Brain microvascular endothelial cell (primary cell): ENCODE measurements around the gene TST.

Experiments used
- DNase-seq: peaks from one replicate; pipeline ENCODE4 v3.0.0-alpha.2; 2020
- H3K27ac ChIP-seq: fragments of 250-450 bp; sonication (Bioruptor Pico); 2 replicates; pipeline ENCODE4 v1.5.1; 2020; ENCODE audit warnings: mild to moderate bottlenecking, moderate library complexity
- H3K27me3 ChIP-seq: fragments of 250-450 bp; sonication (Bioruptor Pico); replicated peaks from 2 replicates; pipeline ENCODE4 v1.5.1; 2020; ENCODE audit warnings: mild to moderate bottlenecking
- H3K36me3 ChIP-seq: fragments of 250-450 bp; sonication (Bioruptor Pico); replicated peaks from 2 replicates; pipeline ENCODE4 v1.5.1; 2020; ENCODE audit warnings: mild to moderate bottlenecking
- H3K4me3 ChIP-seq: 2 replicates; pipeline ENCODE4 v1.5.1; 2011; ENCODE audit warnings: low read depth, mild to moderate bottlenecking, control low read depth, low read length, moderate library complexity
- CTCF ChIP-seq: IDR thresholded peaks from 2 replicates; pipeline ENCODE4 v1.5.1; 2011; ENCODE audit warnings: low read depth, mild to moderate bottlenecking, moderate library complexity, low read length, control low read depth, inconsistent platforms; ENCODE audit errors: missing control alignments
- in situ Hi-C: cut with HindIII; loops from 2 replicates; pipeline ENCODE4 v1.10.0; 2017; ENCODE audit warnings: low sequenced_read_pairs, low pct_ligation_motif_present

TST gene

GRCh38 chr22:37014835-37015586 lies 4.2 kb downstream of the TST start:
- no peak for TF ChIP-seq CTCF
- Histone ChIP-seq H3K27me3 (no peaks in the 10 kb centered on the region), H3K36me3 (peaks cover 6% of the 10 kb centered on the region), H3K27ac (no peak overlapping the region), H3K4me3 (no peak overlapping the region)
- in situ Hi-C loops, result no loop called here
- no peak for DNase-seq

GRCh38 chr22:37014415-37014806 lies 4.8 kb downstream of the TST start:
- TF ChIP-seq CTCF, result no peak
- in situ Hi-C loops, result no loop called here

GRCh38 chr22:37012956-37013355 lies 6.3 kb downstream of the TST start:
- TF ChIP-seq CTCF, result no peak
- Histone ChIP-seq H3K36me3 (peaks cover 4% of the 10 kb centered on the region), H3K4me3 (no peak overlapping the region), H3K27ac (no peak overlapping the region), H3K27me3 (no peaks in the 10 kb centered on the region)
- no peak for DNase-seq
- in situ Hi-C loops, result no loop called here

More at GRCh38 chr22:37014415-37014806, 4.8 kb downstream of the TST start:
- no peak for DNase-seq
- Histone ChIP-seq H3K4me3 (no peak overlapping the region), H3K27ac (no peak overlapping the region), H3K27me3 (no peaks in the 10 kb centered on the region), H3K36me3 (peaks cover 6% of the 10 kb centered on the region)

GRCh38 chr22:37012262-37012904 lies 6.9 kb downstream of the TST start:
- in situ Hi-C loops, result no loop called here
- DNase-seq, result no peak
- Histone ChIP-seq H3K27ac (no peak overlapping the region), H3K27me3 (no peaks in the 10 kb centered on the region), H3K36me3 (peaks cover 3% of the 10 kb centered on the region), H3K4me3 (no peak overlapping the region)
- no peak for TF ChIP-seq CTCF

- H3K27me3 ChIP-seq, result peaks cover 2% of the 10 kb centered on the region
- DNase-seq, result no peak
- TF ChIP-seq CTCF, result no peak
- H3K36me3 ChIP-seq, result no peaks in the 10 kb centered on the region
- H3K27ac ChIP-seq, result no peak overlapping the region
- H3K4me3 ChIP-seq, result no peak overlapping the region
- in situ Hi-C loops, result no loop called here
These were observed 7.8 kb downstream of the TST start for GRCh38 chr22:37011472-37011871.
